ENCODE measurements around the gene DNAJC13.

DNAJC13 gene

GRCh38 chr3:132486099-132486498, 68.8 kb downstream of the DNAJC13 start:
- no peak for DNase-seq (ENCODE audit: low spot score)

GRCh38 chr3:132488151-132488550, 70.8 kb downstream of the DNAJC13 start:
- no peak for DNase-seq (ENCODE audit: low spot score)

- DNase-seq (ENCODE audit: low spot score) = no peak
Observed at GRCh38 chr3:132499071-132499470, 81.8 kb downstream of the DNAJC13 start.

GRCh38 chr3:132503559-132503958, 86.3 kb downstream of the DNAJC13 start:
- DNase-seq (ENCODE audit: low spot score) = no peak

GRCh38 chr3:132504375-132504933, 87.2 kb downstream of the DNAJC13 start:
- no peak for DNase-seq (ENCODE audit: low spot score)

GRCh38 chr3:132507657-132508056, 90.4 kb downstream of the DNAJC13 start:
- DNase-seq (ENCODE audit: low spot score) = no peak

- no peak for DNase-seq (ENCODE audit: low spot score)
Observed at GRCh38 chr3:132509096-132509495, 91.8 kb downstream of the DNAJC13 start.

GRCh38 chr3:132509506-132509905, 92.2 kb downstream of the DNAJC13 start:
- no peak for DNase-seq (ENCODE audit: low spot score)

- DNase-seq (ENCODE audit: low spot score) = no peak
Observed at GRCh38 chr3:132513057-132513456, 95.8 kb downstream of the DNAJC13 start.

GRCh38 chr3:132517311-132517710, 100.0 kb downstream of the DNAJC13 start:
- no peak for DNase-seq (ENCODE audit: low spot score)

- DNase-seq (ENCODE audit: low spot score) = no peak
Observed at GRCh38 chr3:132519914-132520313, 102.6 kb downstream of the DNAJC13 start.

- DNase-seq (ENCODE audit: low spot score) = no peak
Observed at GRCh38 chr3:132521901-132522300, 104.6 kb downstream of the DNAJC13 start.

GRCh38 chr3:132522353-132522752, 105.1 kb downstream of the DNAJC13 start:
- no peak for DNase-seq (ENCODE audit: low spot score)

GRCh38 chr3:132530624-132531023, 113.3 kb downstream of the DNAJC13 start:
- DNase-seq (ENCODE audit: low spot score) = no peak

- DNase-seq (ENCODE audit: low spot score) = peak; percentile 68
Observed at GRCh38 chr3:132535575-132536441, 118.5 kb downstream of the DNAJC13 start.

GRCh38 chr3:132536442-132537153, 119.3 kb downstream of the DNAJC13 start:
- no peak for DNase-seq (ENCODE audit: low spot score)

GRCh38 chr3:132537297-132537696, 120.0 kb downstream of the DNAJC13 start:
- no peak for DNase-seq (ENCODE audit: low spot score)

GRCh38 chr3:132538072-132538471, 120.8 kb downstream of the DNAJC13 start:
- DNase-seq (ENCODE audit: low spot score) = no peak

- DNase-seq (ENCODE audit: low spot score) = no peak
Observed at GRCh38 chr3:132539681-132540080, 122.4 kb downstream of the DNAJC13 start.

GRCh38 chr3:132542577-132542976, 125.3 kb downstream of the DNAJC13 start:
- DNase-seq (ENCODE audit: low spot score) = no peak

GRCh38 chr3:132543011-132543739, 125.9 kb downstream of the DNAJC13 start:
- DNase-seq (ENCODE audit: low spot score) = no peak

GRCh38 chr3:132544130-132544529, 126.8 kb downstream of the DNAJC13 start:
- no peak for DNase-seq (ENCODE audit: low spot score)
